ENCODE measurements around the gene CHRNE.

Gene CHRNE

DNA sequence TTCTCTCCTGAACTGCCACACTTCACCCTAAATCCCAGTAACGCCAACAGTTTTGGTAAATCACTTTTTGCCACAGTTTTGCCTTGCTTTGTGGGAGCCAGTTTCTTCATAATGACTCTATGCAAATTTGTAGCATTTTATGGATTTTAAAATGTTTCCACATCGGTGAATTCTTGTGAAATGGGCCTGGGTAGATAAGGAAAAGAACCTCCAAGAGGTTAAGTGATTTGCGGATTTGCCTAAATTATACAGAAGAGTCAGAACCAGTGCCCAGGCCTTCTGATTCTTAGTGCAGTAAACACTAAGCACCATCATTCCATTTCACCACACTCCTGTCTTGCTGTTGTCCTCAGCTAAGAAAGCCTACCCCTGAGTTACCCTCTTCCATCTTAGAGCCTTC, 51.8 kb downstream of the CHRNE start:
- TF ChIP-seq, protein P1, sequence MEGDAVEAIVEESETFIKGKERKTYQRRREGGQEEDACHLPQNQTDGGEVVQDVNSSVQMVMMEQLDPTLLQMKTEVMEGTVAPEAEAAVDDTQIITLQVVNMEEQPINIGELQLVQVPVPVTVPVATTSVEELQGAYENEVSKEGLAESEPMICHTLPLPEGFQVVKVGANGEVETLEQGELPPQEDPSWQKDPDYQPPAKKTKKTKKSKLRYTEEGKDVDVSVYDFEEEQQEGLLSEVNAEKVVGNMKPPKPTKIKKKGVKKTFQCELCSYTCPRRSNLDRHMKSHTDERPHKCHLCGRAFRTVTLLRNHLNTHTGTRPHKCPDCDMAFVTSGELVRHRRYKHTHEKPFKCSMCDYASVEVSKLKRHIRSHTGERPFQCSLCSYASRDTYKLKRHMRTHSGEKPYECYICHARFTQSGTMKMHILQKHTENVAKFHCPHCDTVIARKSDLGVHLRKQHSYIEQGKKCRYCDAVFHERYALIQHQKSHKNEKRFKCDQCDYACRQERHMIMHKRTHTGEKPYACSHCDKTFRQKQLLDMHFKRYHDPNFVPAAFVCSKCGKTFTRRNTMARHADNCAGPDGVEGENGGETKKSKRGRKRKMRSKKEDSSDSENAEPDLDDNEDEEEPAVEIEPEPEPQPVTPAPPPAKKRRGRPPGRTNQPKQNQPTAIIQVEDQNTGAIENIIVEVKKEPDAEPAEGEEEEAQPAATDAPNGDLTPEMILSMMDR (IDR thresholded peaks at IDR 0.05; ENCODE audit: insufficient read depth, low read depth, low read length, missing control alignments) = no peak
- no peak for DNase-seq (ENCODE audit: low read depth)
- H3K4me3 ChIP-seq (ENCODE audit: low read depth, low read length) = no peak overlapping the region

DNA sequence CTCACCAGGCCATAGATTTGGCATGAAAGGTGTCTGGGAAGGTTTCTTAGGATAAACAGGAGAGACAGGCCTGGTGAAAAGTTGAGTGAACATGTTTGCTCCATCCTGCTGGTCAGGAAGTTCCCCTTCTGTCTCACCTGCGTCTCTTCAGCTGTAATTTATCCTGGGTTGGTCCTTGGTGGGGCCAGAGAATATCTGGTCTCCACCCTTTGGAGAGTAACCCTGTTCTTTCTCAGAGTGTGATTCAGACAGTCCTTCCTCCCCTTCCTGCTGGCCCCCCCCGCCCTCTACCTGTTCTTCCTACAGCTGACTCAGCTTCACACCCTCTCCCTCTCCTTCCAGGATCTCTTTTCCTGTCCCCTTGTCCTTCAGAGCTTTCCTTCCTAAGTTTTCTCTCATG, 52.7 kb downstream of the CHRNE start:
- H3K4me3 ChIP-seq (ENCODE audit: low read depth, low read length) = no peak overlapping the region
- TF ChIP-seq, protein P1 (IDR thresholded peaks at IDR 0.05; ENCODE audit: insufficient read depth, low read depth, low read length, missing control alignments) = no peak
- DNase-seq (ENCODE audit: low read depth) = no peak

DNA sequence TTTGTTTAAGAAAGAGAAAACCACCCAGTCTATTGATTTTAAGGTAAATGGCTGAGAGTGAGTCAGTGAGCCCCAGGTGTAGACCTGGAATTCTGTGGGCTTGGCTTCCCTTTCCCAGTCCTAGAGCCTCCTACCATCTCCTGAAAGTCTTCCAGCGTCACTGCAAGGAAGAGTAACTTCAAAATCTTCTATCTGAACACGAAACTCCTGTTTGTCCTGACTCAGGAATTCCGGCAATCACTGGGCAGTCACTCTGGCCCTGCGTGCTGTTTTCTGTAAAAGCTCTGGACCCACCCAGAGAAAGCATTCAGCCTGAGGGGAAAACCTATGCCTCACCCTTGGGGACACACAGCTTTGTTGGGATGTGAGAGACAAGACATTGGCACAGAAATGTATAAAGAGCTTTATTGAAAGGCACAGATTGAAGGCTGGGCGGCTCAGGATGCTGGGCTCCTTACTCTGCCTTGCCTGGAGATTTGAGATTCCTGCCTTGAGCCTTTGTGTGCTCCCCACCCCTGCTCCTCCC, 53.8 kb downstream of the CHRNE start:
- TF ChIP-seq, protein P1 (IDR thresholded peaks at IDR 0.05; ENCODE audit: insufficient read depth, low read depth, low read length, missing control alignments) = no peak
- no peak overlapping the region for H3K4me3 ChIP-seq (ENCODE audit: low read depth, low read length)
- DNase-seq (ENCODE audit: low read depth) = no peak

Measured in GM12865 (cell line).